Measurements from ENCODE around the gene KCNQ1OT1.

KCNQ1OT1 gene

DNA sequence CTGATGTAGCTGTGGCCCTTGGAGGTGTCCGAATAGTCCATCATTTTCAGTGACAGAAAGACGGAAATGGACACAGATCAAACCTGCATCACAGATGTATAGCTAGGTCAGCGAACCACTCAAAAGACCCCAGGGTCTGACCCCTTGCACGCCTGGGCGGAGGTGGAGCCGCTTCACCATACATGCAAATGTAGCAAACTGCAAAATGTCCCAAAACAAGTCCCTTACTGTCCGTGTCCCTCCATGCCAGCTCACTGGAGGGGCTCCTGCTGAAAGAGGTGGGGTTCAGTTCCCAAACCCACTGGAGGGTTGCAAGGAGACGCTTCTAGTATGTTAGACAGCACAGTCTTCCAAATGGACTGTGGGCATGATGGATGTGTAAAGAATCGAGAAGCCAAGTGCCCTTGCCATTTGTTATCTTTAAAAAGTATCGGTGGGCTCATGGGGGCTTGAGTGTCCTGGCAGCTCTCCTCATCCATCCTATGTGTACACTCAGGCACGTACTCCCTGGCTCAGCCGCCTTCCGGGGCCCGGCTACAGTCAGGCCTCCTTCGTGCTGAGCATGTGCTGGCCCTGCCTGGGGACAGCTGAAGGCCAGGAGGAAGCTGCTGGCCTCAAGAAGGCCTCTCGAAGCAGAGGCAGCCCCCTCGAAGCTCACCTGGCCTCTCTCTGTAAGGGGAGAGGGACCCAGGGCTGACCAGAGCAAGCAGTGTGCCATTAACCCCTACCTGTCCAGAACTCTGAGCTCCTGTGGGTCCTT lies 20.2 kb upstream of the KCNQ1OT1 start:
- no peak overlapping the region for H2BK5ac ChIP-seq (ENCODE audit: low read length)
- no peak overlapping the region for H2AK5ac ChIP-seq (ENCODE audit: low read length)
- no peak overlapping the region for H3K4me2 ChIP-seq (ENCODE audit: low read length)
- no peak overlapping the region for H3K23ac ChIP-seq (ENCODE audit: low read length)
- H3K4me3 ChIP-seq (ENCODE audit: low read length) = no peak overlapping the region
- peaks cover 2% of the 10 kb centered on the region for H3K4me1 ChIP-seq (ENCODE audit: control insufficient read depth, low read depth, low read length)
- no peak overlapping the region for H3K4ac ChIP-seq (ENCODE audit: low read depth, low read length)
- no peak overlapping the region for H4K8ac ChIP-seq (ENCODE audit: low read depth, low read length)
- no peaks in the 10 kb centered on the region for H3K79me2 ChIP-seq (ENCODE audit: control insufficient read depth, insufficient read depth, low read length)
- no peak overlapping the region for H3K27ac ChIP-seq (ENCODE audit: low read depth, low read length)
- no peak overlapping the region for H3K9ac ChIP-seq (ENCODE audit: low read length)
- no peak overlapping the region for H3K56ac ChIP-seq (ENCODE audit: low read length)
- no peak overlapping the region for H2BK15ac ChIP-seq (replicated peaks; ENCODE audit: low read depth)
- no peak overlapping the region for H4K5ac ChIP-seq (ENCODE audit: low read length)
- DNase-seq = no peak
- no CpG with 5 or more reads among the region's 17 CpGs for WGBS (ENCODE audit: extremely low coverage, insufficient coverage, low lambda C conversion rate)
- H3K27me3 ChIP-seq (ENCODE audit: insufficient read depth, low read length, poor library complexity) = no peaks in the 10 kb centered on the region
- no peaks in the 10 kb centered on the region for H3K79me1 ChIP-seq (ENCODE audit: low read length)
- no peak overlapping the region for H2BK120ac ChIP-seq (ENCODE audit: low read depth, low read length)
- no peaks in the 10 kb centered on the region for H3K36me3 ChIP-seq (ENCODE audit: control insufficient read depth, insufficient read depth, low read length)
- H3K18ac ChIP-seq (ENCODE audit: low read length) = no peak overlapping the region

- Histone ChIP-seq H3K56ac (ENCODE audit: low read length) (no peak overlapping the region), H4K5ac (ENCODE audit: low read length) (no peak overlapping the region), H2BK5ac (ENCODE audit: low read length) (no peak overlapping the region), H3K79me1 (ENCODE audit: low read length) (no peaks in the 10 kb centered on the region), H3K4ac (ENCODE audit: low read depth, low read length) (no peak overlapping the region), H2BK15ac (replicated peaks; ENCODE audit: low read depth) (no peak overlapping the region), H3K4me2 (ENCODE audit: low read length) (no peak overlapping the region), H3K4me3 (ENCODE audit: low read length) (no peak overlapping the region), H2AK5ac (ENCODE audit: low read length) (no peak overlapping the region), H3K23ac (ENCODE audit: low read length) (no peak overlapping the region), H3K27me3 (ENCODE audit: insufficient read depth, low read length, poor library complexity) (no peaks in the 10 kb centered on the region), H3K27ac (ENCODE audit: low read depth, low read length) (no peak overlapping the region), H3K9ac (ENCODE audit: low read length) (no peak overlapping the region), H2BK120ac (ENCODE audit: low read depth, low read length) (no peak overlapping the region), H3K36me3 (ENCODE audit: control insufficient read depth, insufficient read depth, low read length) (no peaks in the 10 kb centered on the region), H3K79me2 (ENCODE audit: control insufficient read depth, insufficient read depth, low read length) (no peaks in the 10 kb centered on the region), H4K8ac (ENCODE audit: low read depth, low read length) (no peak overlapping the region), H3K18ac (ENCODE audit: low read length) (no peak overlapping the region), H3K4me1 (ENCODE audit: control insufficient read depth, low read depth, low read length) (peaks cover 2% of the 10 kb centered on the region)
- DNase-seq = no peak
- no CpG with 5 or more reads among the region's 11 CpGs for WGBS (ENCODE audit: extremely low coverage, insufficient coverage, low lambda C conversion rate)
These were observed 19.1 kb upstream of the KCNQ1OT1 start for GRCh38 chr11:2718817-2719438.

DNA sequence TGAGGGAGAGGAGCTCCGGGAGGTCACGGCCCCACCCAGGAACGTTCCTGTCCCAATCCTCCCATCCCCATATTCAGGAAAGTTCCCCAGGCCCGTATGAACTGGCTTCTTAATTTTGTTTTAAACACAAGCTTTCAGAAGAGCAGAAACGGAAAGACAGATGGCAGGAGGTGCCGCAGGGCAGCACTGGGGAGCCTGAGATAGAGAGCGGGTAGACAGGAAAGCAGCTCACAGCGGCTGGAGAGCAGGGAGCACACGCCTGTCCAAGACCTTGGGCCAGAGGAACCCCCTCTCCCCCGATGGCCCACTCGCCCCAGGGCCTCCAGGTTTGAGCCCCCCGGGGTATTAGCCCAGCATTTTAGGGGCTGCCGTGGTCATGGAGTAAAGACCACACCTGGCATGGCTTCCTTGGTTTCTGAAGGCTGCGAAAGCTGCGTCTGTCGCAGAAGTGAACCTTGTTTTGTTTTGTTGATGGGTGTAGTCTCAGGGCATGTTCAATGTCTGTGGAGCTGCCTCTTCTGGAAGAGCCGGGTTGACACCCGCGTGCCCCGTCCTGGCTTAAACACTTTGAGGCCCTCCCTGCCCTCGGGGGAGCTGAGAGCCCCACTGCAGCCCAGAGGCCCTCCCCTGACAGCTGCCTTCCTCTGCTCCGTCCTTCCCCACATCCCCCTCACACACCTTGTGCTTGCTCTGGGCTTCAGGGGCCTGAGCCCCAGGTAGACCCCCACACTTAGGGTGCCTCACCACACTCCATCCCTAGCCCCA lies 17.9 kb upstream of the KCNQ1OT1 start:
- no peaks in the 10 kb centered on the region for H3K27me3 ChIP-seq (ENCODE audit: insufficient read depth, low read length, poor library complexity)
- H3K4me2 ChIP-seq (ENCODE audit: low read length) = no peak overlapping the region
- WGBS (ENCODE audit: extremely low coverage, insufficient coverage, low lambda C conversion rate) = no CpG with 5 or more reads among the region's 22 CpGs

GRCh38 chr11:2716376-2717095 lies 16.7 kb upstream of the KCNQ1OT1 start:
- no CpG with 5 or more reads among the region's 14 CpGs for WGBS (ENCODE audit: extremely low coverage, insufficient coverage, low lambda C conversion rate)
- Histone ChIP-seq H3K27me3 (ENCODE audit: insufficient read depth, low read length, poor library complexity) (no peaks in the 10 kb centered on the region), H3K4me1 (ENCODE audit: control insufficient read depth, low read depth, low read length) (peaks cover 2% of the 10 kb centered on the region), H3K23ac (ENCODE audit: low read length) (no peak overlapping the region), H3K56ac (ENCODE audit: low read length) (no peak overlapping the region), H3K9ac (ENCODE audit: low read length) (no peak overlapping the region), H4K8ac (ENCODE audit: low read depth, low read length) (no peak overlapping the region), H3K4me3 (ENCODE audit: low read length) (no peak overlapping the region), H2BK5ac (ENCODE audit: low read length) (no peak overlapping the region), H3K79me1 (ENCODE audit: low read length) (no peaks in the 10 kb centered on the region), H3K36me3 (ENCODE audit: control insufficient read depth, insufficient read depth, low read length) (no peaks in the 10 kb centered on the region), H2BK15ac (replicated peaks; ENCODE audit: low read depth) (no peak overlapping the region), H3K79me2 (ENCODE audit: control insufficient read depth, insufficient read depth, low read length) (no peaks in the 10 kb centered on the region), H2BK120ac (ENCODE audit: low read depth, low read length) (no peak overlapping the region), H3K4ac (ENCODE audit: low read depth, low read length) (no peak overlapping the region), H4K5ac (ENCODE audit: low read length) (no peak overlapping the region), H3K27ac (ENCODE audit: low read depth, low read length) (no peak overlapping the region), H3K4me2 (ENCODE audit: low read length) (no peak overlapping the region), H3K18ac (ENCODE audit: low read length) (no peak overlapping the region), H2AK5ac (ENCODE audit: low read length) (no peak overlapping the region)
- no peak for DNase-seq

More for the DNA sequence above, 17.9 kb upstream of the KCNQ1OT1 start:
- Histone ChIP-seq H3K9ac (ENCODE audit: low read length) (no peak overlapping the region), H3K56ac (ENCODE audit: low read length) (no peak overlapping the region), H3K27ac (ENCODE audit: low read depth, low read length) (no peak overlapping the region), H3K4ac (ENCODE audit: low read depth, low read length) (no peak overlapping the region), H2BK120ac (ENCODE audit: low read depth, low read length) (no peak overlapping the region), H3K4me1 (ENCODE audit: control insufficient read depth, low read depth, low read length) (peaks cover 2% of the 10 kb centered on the region), H2BK5ac (ENCODE audit: low read length) (no peak overlapping the region), H2BK15ac (replicated peaks; ENCODE audit: low read depth) (no peak overlapping the region), H2AK5ac (ENCODE audit: low read length) (no peak overlapping the region), H3K36me3 (ENCODE audit: control insufficient read depth, insufficient read depth, low read length) (no peaks in the 10 kb centered on the region), H3K79me1 (ENCODE audit: low read length) (no peaks in the 10 kb centered on the region), H4K5ac (ENCODE audit: low read length) (no peak overlapping the region), H3K18ac (ENCODE audit: low read length) (no peak overlapping the region), H3K23ac (ENCODE audit: low read length) (no peak overlapping the region), H3K79me2 (ENCODE audit: control insufficient read depth, insufficient read depth, low read length) (no peaks in the 10 kb centered on the region), H3K4me3 (ENCODE audit: low read length) (no peak overlapping the region), H4K8ac (ENCODE audit: low read depth, low read length) (no peak overlapping the region)
- no peak for DNase-seq

DNA sequence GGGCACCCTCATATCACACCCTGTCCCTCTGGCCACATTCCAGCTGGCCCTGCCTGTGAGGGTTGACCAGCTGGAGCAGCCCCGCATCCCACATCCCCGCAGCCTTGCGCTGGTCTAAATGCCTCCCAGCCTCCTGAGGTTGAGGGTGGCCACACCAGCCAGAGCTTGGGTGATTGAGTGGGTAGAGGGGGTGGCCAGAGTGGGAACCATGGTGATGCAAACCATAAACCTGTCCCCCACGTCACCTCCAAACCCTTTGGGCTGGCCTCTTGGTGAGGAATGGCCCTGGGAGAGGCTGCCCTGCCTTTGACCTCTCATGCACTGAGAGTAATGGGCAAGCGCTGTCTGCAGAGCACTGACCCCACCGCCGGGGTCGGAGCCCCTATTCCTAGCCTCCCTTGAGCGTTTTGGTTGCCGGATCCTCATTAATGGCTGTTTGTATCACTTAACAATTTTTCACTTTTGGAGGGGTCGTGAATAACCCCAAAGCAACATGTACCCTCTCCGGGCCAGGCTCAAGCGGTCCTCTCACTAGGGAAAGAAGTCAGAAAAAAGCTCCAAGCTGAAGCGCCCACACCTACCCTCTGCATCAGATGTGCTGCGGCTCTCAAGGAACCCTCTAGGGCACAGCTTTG lies 16.0 kb upstream of the KCNQ1OT1 start:
- H3K27ac ChIP-seq (ENCODE audit: low read depth, low read length) = no peak overlapping the region
- H3K18ac ChIP-seq (ENCODE audit: low read length) = no peak overlapping the region
- no peak overlapping the region for H3K4ac ChIP-seq (ENCODE audit: low read depth, low read length)
- H2BK120ac ChIP-seq (ENCODE audit: low read depth, low read length) = no peak overlapping the region
- no peak overlapping the region for H4K8ac ChIP-seq (ENCODE audit: low read depth, low read length)
- H3K9ac ChIP-seq (ENCODE audit: low read length) = no peak overlapping the region
- H3K4me2 ChIP-seq (ENCODE audit: low read length) = no peak overlapping the region
- H4K5ac ChIP-seq (ENCODE audit: low read length) = no peak overlapping the region
- DNase-seq = no peak
- no peak overlapping the region for H3K56ac ChIP-seq (ENCODE audit: low read length)
- no peak overlapping the region for H2BK5ac ChIP-seq (ENCODE audit: low read length)
- H3K79me2 ChIP-seq (ENCODE audit: control insufficient read depth, insufficient read depth, low read length) = no peaks in the 10 kb centered on the region
- no peak overlapping the region for H2BK15ac ChIP-seq (replicated peaks; ENCODE audit: low read depth)
- H3K36me3 ChIP-seq (ENCODE audit: control insufficient read depth, insufficient read depth, low read length) = no peaks in the 10 kb centered on the region
- H3K27me3 ChIP-seq (ENCODE audit: insufficient read depth, low read length, poor library complexity) = no peaks in the 10 kb centered on the region
- H2AK5ac ChIP-seq (ENCODE audit: low read length) = no peak overlapping the region
- peaks cover 2% of the 10 kb centered on the region for H3K4me1 ChIP-seq (ENCODE audit: control insufficient read depth, low read depth, low read length)
- H3K79me1 ChIP-seq (ENCODE audit: low read length) = no peaks in the 10 kb centered on the region
- no peak overlapping the region for H3K4me3 ChIP-seq (ENCODE audit: low read length)
- peak overlapping the region; percentile 24 for H3K23ac ChIP-seq (ENCODE audit: low read length)
- no CpG with 5 or more reads among the region's 15 CpGs for WGBS (ENCODE audit: extremely low coverage, insufficient coverage, low lambda C conversion rate)

Measured in mesendoderm (in vitro differentiated cells).